GM13976 (cell line): Measurements from ENCODE around the gene PATZ1.

Experiments
- DNase-seq: peaks from one replicate; pipeline ENCODE4 v3.0.0; 2012; ENCODE audit warnings: low spot score
- CTCF ChIP-seq: IDR thresholded peaks from 2 replicates; pipeline ENCODE4 v1.5.1; 2012; ENCODE audit warnings: borderline replicate concordance, mild to moderate bottlenecking; ENCODE audit not compliant: insufficient read depth; ENCODE audit errors: extremely low read depth, missing control alignments, control extremely low read depth
- in situ Hi-C: fragments of 300-500 bp; cut with MboI; formaldehyde crosslinking; loops from one replicate; pipeline ENCODE4 v1.12.0; 2022; ENCODE audit warnings: low sequenced_read_pairs, mixed read lengths, inconsistent platforms; ENCODE audit not compliant: unreplicated experiment

PATZ1 gene

DNA sequence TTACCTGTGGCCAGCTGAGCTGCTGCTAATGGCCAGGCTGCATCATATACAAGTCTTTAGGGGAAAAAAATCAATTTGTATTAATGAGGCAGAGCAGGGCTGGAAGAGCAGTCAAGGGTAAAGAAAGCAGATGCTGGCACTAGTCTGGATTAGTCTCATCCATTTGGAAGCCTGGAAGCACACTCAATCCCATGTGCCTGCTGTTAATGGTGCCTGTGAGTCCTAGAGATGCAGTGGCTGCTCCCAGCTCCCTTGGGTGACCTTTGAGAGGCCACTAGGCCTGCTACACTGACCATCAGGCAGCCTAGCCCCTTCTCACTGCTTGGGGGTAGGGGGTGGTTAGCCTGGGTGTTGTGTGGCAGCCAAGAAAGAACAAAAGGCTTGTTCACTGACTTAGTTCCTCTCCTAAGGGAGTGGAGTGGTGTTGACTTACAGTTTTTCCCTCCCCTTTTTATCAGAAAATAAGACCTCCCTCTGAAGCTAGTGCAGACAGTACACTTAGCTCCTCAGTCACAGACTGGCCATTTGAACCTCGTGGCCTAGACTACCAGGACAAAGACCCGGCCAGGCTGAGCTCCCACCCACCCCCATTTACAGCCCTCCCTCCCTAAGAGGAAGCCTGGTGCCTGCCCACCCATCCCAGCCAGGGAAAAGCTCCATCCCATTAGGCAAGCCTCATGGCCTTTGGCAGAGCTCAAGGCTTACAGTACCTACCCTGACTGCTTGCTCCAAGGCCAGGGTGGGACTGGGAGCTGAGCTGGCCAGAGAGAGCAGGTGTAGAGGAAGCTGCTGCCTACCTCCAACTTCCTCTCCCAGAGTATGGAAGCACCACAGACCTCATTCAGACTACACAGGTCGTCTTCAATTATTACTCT is 61.6 kb downstream of the PATZ1 start:
- in situ Hi-C loops: no loop called here
- no peak for TF ChIP-seq CTCF
- DNase-seq: no peak

DNA sequence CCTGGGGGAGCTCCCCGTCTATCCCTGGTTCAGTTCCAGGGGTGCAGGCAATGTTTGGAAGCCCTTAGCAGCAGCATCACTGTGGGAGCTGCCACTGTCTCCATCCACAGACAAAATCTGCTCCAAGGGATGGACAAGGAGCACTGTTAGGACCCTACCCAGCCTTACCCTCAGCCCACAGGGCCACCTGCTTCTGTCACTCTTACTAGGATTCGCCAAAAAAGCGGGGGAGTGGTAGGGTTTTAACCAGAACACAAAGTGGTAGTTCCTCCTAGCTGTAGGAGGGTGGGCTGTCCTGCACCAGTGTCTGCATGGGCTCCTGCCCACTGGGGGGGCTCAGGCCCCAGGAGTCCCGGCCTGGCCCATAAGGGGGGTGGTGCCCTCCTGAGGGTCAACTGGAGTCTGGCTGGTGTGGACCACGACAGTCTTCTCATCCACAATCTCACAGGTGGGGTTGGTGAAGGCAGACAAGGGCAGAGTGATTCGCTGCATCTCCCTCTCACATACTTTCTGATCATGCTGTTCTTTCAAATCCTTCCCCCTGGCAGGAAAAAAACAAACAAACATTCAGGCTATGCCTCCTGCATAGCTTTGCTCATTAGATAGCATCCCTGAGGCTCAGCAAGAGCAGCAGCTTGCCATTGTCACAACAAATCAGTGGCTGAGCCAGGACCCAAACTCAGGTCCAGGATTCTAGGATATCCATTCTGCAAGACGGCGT is 63.2 kb downstream of the PATZ1 start:
- no peak for DNase-seq
- TF ChIP-seq CTCF: no peak
- in situ Hi-C loops: no loop called here

- TF ChIP-seq CTCF: no peak
- in situ Hi-C loops: no loop called here
Measured at GRCh38 chr22:31281733-31282132, 64.4 kb downstream of the PATZ1 start.

DNA sequence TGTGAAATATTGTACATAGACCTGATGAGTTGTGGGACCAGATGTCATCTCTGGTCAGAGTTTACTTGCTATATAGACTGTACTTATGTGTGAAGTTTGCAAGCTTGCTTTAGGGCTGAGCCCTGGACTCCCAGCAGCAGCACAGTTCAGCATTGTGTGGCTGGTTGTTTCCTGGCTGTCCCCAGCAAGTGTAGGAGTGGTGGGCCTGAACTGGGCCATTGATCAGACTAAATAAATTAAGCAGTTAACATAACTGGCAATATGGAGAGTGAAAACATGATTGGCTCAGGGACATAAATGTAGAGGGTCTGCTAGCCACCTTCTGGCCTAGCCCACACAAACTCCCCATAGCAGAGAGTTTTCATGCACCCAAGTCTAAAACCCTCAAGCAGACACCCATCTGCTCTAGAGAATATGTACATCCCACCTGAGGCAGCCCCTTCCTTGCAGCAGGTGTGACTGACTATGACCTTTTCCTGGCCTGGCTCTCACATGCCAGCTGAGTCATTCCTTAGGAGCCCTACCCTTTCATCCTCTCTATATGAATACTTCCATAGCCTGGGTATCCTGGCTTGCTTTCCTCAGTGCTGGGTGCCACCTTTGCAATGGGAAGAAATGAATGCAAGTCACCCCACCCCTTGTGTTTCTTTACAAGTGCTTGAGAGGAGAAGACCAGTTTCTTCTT is 66.2 kb downstream of the PATZ1 start:
- in situ Hi-C loops: no loop called here
- DNase-seq: no peak
- TF ChIP-seq CTCF: no peak

More at GRCh38 chr22:31281733-31282132, 64.4 kb downstream of the PATZ1 start:
- no peak for DNase-seq

- no peak for DNase-seq
- in situ Hi-C loops: no loop called here
- TF ChIP-seq CTCF: no peak
Measured at GRCh38 chr22:31279327-31279669, 66.8 kb downstream of the PATZ1 start.

DNA sequence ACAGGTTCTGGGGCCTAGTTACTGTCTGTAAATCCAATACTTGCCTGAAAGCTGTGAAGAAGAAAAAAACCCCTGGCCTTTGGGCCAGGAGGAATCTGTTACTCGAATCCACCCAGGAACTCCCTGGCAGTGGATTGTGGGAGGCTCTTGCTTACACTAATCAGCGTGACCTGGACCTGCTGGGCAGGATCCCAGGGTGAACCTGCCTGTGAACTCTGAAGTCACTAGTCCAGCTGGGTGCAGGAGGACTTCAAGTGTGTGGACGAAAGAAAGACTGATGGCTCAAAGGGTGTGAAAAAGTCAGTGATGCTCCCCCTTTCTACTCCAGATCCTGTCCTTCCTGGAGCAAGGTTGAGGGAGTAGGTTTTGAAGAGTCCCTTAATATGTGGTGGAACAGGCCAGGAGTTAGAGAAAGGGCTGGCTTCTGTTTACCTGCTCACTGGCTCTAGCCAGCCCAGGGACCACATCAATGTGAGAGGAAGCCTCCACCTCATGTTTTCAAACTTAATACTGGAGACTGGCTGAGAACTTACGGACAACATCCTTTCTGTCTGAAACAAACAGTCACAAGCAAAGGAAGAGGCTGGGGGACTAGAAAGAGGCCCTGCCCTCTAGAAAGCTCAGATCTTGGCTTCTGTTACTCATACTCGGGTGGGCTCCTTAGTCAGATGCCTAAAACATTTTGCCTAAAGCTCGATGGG is 67.4 kb downstream of the PATZ1 start:
- no peak for TF ChIP-seq CTCF
- no peak for DNase-seq
- in situ Hi-C loops: no loop called here
